ENCODE measurements around the gene SLC4A2. TPM values are rescaled to one million over a fixed set of nuclear protein-coding genes. Genes with fewer than 3 reads are reported as not detected.

SLC4A2 gene
- total and polyA plus RNA-seq, 7 donors: 12.3 to 124 (median 84.6) TPM

DNA sequence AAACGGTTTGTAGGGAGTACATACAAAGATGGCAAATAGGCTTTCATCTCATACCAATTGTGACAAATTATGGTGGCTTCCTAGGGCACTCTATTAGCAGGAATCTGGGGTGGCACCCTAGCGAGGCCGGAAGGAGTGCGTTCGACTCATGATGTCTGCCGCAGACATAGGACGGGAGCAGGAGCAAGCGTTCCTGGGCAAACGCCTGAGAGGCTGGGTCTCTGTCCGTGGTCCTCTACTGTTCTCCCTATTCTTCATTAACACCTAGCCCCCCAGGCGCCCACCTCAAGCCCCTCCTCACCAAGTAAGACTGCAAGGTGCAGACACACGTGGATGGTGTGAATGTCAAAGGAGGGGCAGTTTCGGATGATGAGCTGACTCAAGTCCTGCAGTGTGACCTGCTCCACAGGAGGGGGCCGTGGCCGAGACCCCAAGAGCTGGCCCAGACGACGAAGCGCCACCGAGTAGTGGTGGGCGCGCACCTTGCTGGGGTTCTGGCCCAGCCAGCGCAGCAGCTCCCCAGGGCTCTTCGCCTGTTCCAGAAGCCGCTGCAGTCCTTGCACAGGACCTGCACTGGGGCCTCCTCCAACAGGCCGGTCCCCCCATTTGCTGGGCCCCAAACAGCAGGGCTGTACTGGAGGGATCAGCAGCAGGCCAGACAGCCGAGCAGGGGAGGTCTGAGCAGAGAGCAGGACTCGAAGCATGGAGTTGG lies 20.0 kb downstream of the SLC4A2 start:
- H3K9me3 ChIP-seq: no peaks in the 10 kb centered on the region
- WGBS, 2 donors: 82 to 84% methylated on average over 27 of the region's 27 CpGs
- H3K4me1 ChIP-seq: peaks cover 0 to 59% (median 55%) of the 10 kb centered on the region in 4 donors
- peak overlapping the region; percentile 92 to 98 (median 96) for H3K27ac ChIP-seq
- no peaks in the 10 kb centered on the region for H3K27me3 ChIP-seq
- H3K36me3 ChIP-seq: peaks cover 13 to 31% (median 17%) of the 10 kb centered on the region in 4 donors
- TF ChIP-seq POLR2AphosphoS5 (IDR thresholded peaks at IDR 0.05) (no peak), EP300 (IDR thresholded peaks at IDR 0.05) (no peak), POLR2A (IDR thresholded peaks at IDR 0.05) (no peak)
- TF ChIP-seq, protein P1, sequence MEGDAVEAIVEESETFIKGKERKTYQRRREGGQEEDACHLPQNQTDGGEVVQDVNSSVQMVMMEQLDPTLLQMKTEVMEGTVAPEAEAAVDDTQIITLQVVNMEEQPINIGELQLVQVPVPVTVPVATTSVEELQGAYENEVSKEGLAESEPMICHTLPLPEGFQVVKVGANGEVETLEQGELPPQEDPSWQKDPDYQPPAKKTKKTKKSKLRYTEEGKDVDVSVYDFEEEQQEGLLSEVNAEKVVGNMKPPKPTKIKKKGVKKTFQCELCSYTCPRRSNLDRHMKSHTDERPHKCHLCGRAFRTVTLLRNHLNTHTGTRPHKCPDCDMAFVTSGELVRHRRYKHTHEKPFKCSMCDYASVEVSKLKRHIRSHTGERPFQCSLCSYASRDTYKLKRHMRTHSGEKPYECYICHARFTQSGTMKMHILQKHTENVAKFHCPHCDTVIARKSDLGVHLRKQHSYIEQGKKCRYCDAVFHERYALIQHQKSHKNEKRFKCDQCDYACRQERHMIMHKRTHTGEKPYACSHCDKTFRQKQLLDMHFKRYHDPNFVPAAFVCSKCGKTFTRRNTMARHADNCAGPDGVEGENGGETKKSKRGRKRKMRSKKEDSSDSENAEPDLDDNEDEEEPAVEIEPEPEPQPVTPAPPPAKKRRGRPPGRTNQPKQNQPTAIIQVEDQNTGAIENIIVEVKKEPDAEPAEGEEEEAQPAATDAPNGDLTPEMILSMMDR (IDR thresholded peaks at IDR 0.05): no peak
- intact Hi-C loops (cut with DNase I): no loop called here
- peak overlapping the region; percentile 82 to 99 (median 88) for H3K4me3 ChIP-seq
- DNase-seq: no peak

- no peak for TF ChIP-seq POLR2A (IDR thresholded peaks at IDR 0.05)
- no peak for TF ChIP-seq POLR2AphosphoS5 (IDR thresholded peaks at IDR 0.05)
- TF ChIP-seq, protein P1 (IDR thresholded peaks at IDR 0.05): no peak
- no peak for TF ChIP-seq EP300 (IDR thresholded peaks at IDR 0.05)
- H3K9me3 ChIP-seq: no peaks in the 10 kb centered on the region
- H3K27ac ChIP-seq: peak overlapping the region; percentile 92 to 98 (median 96)
- H3K4me3 ChIP-seq: peak overlapping the region; percentile 82 to 99 (median 88)
- intact Hi-C loops (cut with DNase I): no loop called here
- 0 to 1% methylated on average over 31 of the region's 31 CpGs for WGBS, 2 donors
- H3K4me1 ChIP-seq: peaks cover 0 to 60% (median 57%) of the 10 kb centered on the region in 4 donors
- peaks cover 6 to 24% (median 9%) of the 10 kb centered on the region in 4 donors for H3K36me3 ChIP-seq
- no peak for DNase-seq
- H3K27me3 ChIP-seq: no peaks in the 10 kb centered on the region
These were observed 20.7 kb downstream of the SLC4A2 start for GRCh38 chr7:151080067-151080521.

GRCh38 chr7:151080522-151081169 lies 21.3 kb downstream of the SLC4A2 start, which contains the start of gene FASTK:
TSS of gene FASTK (minus strand) at chr7:151080809. CDS start at chr7:151080766, 43 bp downstream.
- peaks cover 0 to 65% (median 63%) of the 10 kb centered on the region in 4 donors for H3K4me1 ChIP-seq

More at GRCh38 chr7:151080522-151081169, 21.3 kb downstream of the SLC4A2 start, which contains the start of gene FASTK:
- H3K36me3 ChIP-seq: peaks cover 0 to 18% (median 4%) of the 10 kb centered on the region in 4 donors
- DNase-seq: peak; percentile 95
- peak within 1 kb of the TSS; percentile 82 to 99 (median 88) for H3K4me3 ChIP-seq
- H3K27ac ChIP-seq: peak within 1 kb of the TSS; percentile 92 to 98 (median 96)
- H3K27me3 ChIP-seq: no peaks in the 10 kb centered on the region
- TF ChIP-seq EP300 (IDR thresholded peaks at IDR 0.05) (no peak), POLR2A (IDR thresholded peaks at IDR 0.05) (peak in 1 of 2 donors; percentile 30), POLR2AphosphoS5 (IDR thresholded peaks at IDR 0.05) (peak; percentile 64 to 84 (median 83))
- TF ChIP-seq, protein P1 (IDR thresholded peaks at IDR 0.05): no peak
- intact Hi-C loops (cut with DNase I): loop anchor here (1.0 kb wide), 1 partner anchor 21 kb away; the partner anchor contains the start of gene SLC4A2
- 1 to 2% methylated on average over 66 of the region's 66 CpGs for WGBS, 2 donors
- H3K9me3 ChIP-seq: no peaks in the 10 kb centered on the region
